ENCODE data around the gene USP34. TPM values are rescaled to one million over a fixed set of nuclear protein-coding genes. Genes with fewer than 3 reads are reported as not detected.

The USP34 gene
- total and polyA plus RNA-seq, 5 donors: 37.3 to 78.0 (median 61.4) TPM

- no peak overlapping the region for H3K4me3 ChIP-seq (ENCODE audit: low read length)
- WGBS: 65% methylated on average over 3 of the region's 3 CpGs
- ATAC-seq (no peak), DNase-seq (no peak)
- H3K4me1 ChIP-seq (ENCODE audit: control insufficient read depth, insufficient read depth, low read length): no peaks in the 10 kb centered on the region
- peaks cover 2% of the 10 kb centered on the region for H3K9me3 ChIP-seq (ENCODE audit: control insufficient read depth, low read length)
- no peak overlapping the region for H3K27ac ChIP-seq (ENCODE audit: low read length)
- H3K27me3 ChIP-seq (ENCODE audit: control insufficient read depth, insufficient read depth): no peaks in the 10 kb centered on the region
- intact Hi-C loops (cut with DNase I): no loop called here
These were observed 120.1 kb downstream of the USP34 start for GRCh38 chr2:61350777-61351176.

DNA sequence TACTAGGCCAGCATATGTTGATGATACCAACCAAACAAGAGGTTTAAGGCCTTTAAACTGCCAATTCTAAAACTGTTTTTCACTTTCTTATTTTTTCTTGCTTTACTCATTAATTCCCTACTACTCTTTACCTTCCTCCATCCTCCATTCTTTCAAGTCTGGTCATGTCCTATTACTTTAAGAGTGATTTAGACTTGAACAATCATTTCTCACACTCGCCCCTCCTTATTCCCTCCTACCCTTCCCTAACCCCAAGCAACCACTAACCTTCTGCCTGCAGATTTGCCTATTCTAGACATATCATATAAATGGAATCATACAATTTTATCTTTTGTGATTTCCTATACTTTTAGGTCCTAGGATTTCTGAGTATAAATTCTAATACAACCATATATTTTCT, 127.7 kb downstream of the USP34 start:
- 100% methylated on average over 1 of the region's 1 CpG for WGBS
- Histone ChIP-seq H3K9me3 (ENCODE audit: control insufficient read depth, low read length) (no peaks in the 10 kb centered on the region), H3K27ac (ENCODE audit: low read length) (no peak overlapping the region), H3K4me3 (ENCODE audit: low read length) (no peak overlapping the region), H3K27me3 (ENCODE audit: control insufficient read depth, insufficient read depth) (no peaks in the 10 kb centered on the region), H3K4me1 (ENCODE audit: control insufficient read depth, insufficient read depth, low read length) (no peaks in the 10 kb centered on the region)
- no peak for ATAC-seq
- DNase-seq: no peak
- intact Hi-C loops (cut with DNase I): no loop called here

GRCh38 chr2:61340242-61340641, 130.6 kb downstream of the USP34 start:
- no peak overlapping the region for H3K4me3 ChIP-seq (ENCODE audit: low read length)
- no peak for DNase-seq
- WGBS: 97% methylated on average over 2 of the region's 2 CpGs
- H3K27me3 ChIP-seq (ENCODE audit: control insufficient read depth, insufficient read depth): no peaks in the 10 kb centered on the region
- no peaks in the 10 kb centered on the region for H3K9me3 ChIP-seq (ENCODE audit: control insufficient read depth, low read length)
- intact Hi-C loops (cut with DNase I): no loop called here
- no peak overlapping the region for H3K27ac ChIP-seq (ENCODE audit: low read length)
- ATAC-seq: no peak
- no peaks in the 10 kb centered on the region for H3K4me1 ChIP-seq (ENCODE audit: control insufficient read depth, insufficient read depth, low read length)

- H3K27ac ChIP-seq (ENCODE audit: low read length): no peak overlapping the region
- intact Hi-C loops (cut with DNase I): no loop called here
- no peaks in the 10 kb centered on the region for H3K27me3 ChIP-seq (ENCODE audit: control insufficient read depth, insufficient read depth)
- H3K9me3 ChIP-seq (ENCODE audit: control insufficient read depth, low read length): no peaks in the 10 kb centered on the region
- H3K4me1 ChIP-seq (ENCODE audit: control insufficient read depth, insufficient read depth, low read length): no peaks in the 10 kb centered on the region
- no peak overlapping the region for H3K4me3 ChIP-seq (ENCODE audit: low read length)
- ATAC-seq (no peak), DNase-seq (no peak)
These were observed 132.4 kb downstream of the USP34 start for GRCh38 chr2:61338447-61338846.

DNA sequence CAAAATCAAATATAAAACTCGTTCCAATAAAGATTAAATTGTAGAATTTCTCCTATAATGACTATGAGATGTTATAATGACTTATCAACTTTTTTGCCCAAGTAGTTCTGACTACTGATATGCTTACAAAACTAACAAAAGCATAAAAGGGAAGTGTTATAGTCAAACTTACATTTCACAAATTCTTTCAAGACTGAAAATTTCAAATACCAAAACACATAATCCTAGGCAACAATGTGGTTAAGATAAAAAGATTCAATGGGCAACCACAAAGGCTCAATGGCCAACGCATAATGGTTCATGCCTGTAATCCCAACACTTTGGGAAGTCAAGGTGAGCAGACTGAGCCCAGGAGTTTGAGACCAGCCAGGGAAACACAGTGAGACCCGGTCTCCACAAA, 135.7 kb downstream of the USP34 start:
- Histone ChIP-seq H3K4me3 (ENCODE audit: low read length) (no peak overlapping the region), H3K27me3 (ENCODE audit: control insufficient read depth, insufficient read depth) (no peaks in the 10 kb centered on the region), H3K27ac (ENCODE audit: low read length) (no peak overlapping the region), H3K4me1 (ENCODE audit: control insufficient read depth, insufficient read depth, low read length) (no peaks in the 10 kb centered on the region), H3K9me3 (ENCODE audit: control insufficient read depth, low read length) (no peaks in the 10 kb centered on the region)
- ATAC-seq: no peak
- 95% methylated on average over 3 of the region's 3 CpGs for WGBS
- no peak for DNase-seq
- intact Hi-C loops (cut with DNase I): no loop called here

- H3K4me1 ChIP-seq (ENCODE audit: control insufficient read depth, insufficient read depth, low read length): no peaks in the 10 kb centered on the region
- ATAC-seq: no peak
- WGBS: 85% methylated on average over 2 of the region's 2 CpGs
- no peaks in the 10 kb centered on the region for H3K27me3 ChIP-seq (ENCODE audit: control insufficient read depth, insufficient read depth)
- intact Hi-C loops (cut with DNase I): no loop called here
- no peak for DNase-seq
- H3K27ac ChIP-seq (ENCODE audit: low read length): no peak overlapping the region
- H3K9me3 ChIP-seq (ENCODE audit: control insufficient read depth, low read length): no peaks in the 10 kb centered on the region
- no peak overlapping the region for H3K4me3 ChIP-seq (ENCODE audit: low read length)
These were observed 136.4 kb downstream of the USP34 start for GRCh38 chr2:61334466-61334865.

GRCh38 chr2:61328707-61329251, 142.1 kb downstream of the USP34 start:
- WGBS: 94% methylated on average over 11 of the region's 11 CpGs
- Histone ChIP-seq H3K4me1 (ENCODE audit: control insufficient read depth, insufficient read depth, low read length) (no peaks in the 10 kb centered on the region), H3K4me3 (ENCODE audit: low read length) (no peak overlapping the region), H3K27me3 (ENCODE audit: control insufficient read depth, insufficient read depth) (no peaks in the 10 kb centered on the region), H3K27ac (ENCODE audit: low read length) (no peak overlapping the region), H3K9me3 (ENCODE audit: control insufficient read depth, low read length) (no peaks in the 10 kb centered on the region)
- ATAC-seq (no peak), DNase-seq (no peak)
- intact Hi-C loops (cut with DNase I): no loop called here

GRCh38 chr2:61327173-61327572, 143.7 kb downstream of the USP34 start:
- 91% methylated on average over 3 of the region's 3 CpGs for WGBS
- DNase-seq (no peak), ATAC-seq (no peak)
- no peak overlapping the region for H3K27ac ChIP-seq (ENCODE audit: low read length)
- intact Hi-C loops (cut with DNase I): no loop called here
- H3K27me3 ChIP-seq (ENCODE audit: control insufficient read depth, insufficient read depth): no peaks in the 10 kb centered on the region
- H3K4me3 ChIP-seq (ENCODE audit: low read length): no peak overlapping the region
- H3K9me3 ChIP-seq (ENCODE audit: control insufficient read depth, low read length): no peaks in the 10 kb centered on the region
- no peaks in the 10 kb centered on the region for H3K4me1 ChIP-seq (ENCODE audit: control insufficient read depth, insufficient read depth, low read length)

DNA sequence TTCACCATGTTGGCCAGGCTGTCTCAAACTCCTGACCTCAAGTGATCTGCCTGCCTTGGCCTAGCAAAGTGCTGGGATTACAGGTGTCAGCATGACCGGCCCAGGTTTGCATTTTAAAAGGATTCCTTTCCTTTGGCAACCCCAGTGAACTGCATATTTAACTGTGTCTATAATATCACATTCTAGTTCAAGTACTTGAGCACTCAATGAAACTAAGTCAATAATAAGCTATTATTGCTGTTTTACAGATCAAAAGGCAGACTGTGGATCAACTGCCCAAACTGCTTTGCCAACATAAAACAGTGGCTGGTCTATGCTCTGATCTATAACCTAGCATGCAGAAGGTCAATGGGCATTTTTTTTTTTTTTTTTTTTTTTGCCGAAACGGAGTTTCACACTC, 144.5 kb downstream of the USP34 start:
- intact Hi-C loops (cut with DNase I): no loop called here
- no peaks in the 10 kb centered on the region for H3K9me3 ChIP-seq (ENCODE audit: control insufficient read depth, low read length)
- H3K27ac ChIP-seq (ENCODE audit: low read length): no peak overlapping the region
- no peak for DNase-seq
- ATAC-seq: no peak
- no peaks in the 10 kb centered on the region for H3K4me1 ChIP-seq (ENCODE audit: control insufficient read depth, insufficient read depth, low read length)
- WGBS: 98% methylated on average over 3 of the region's 3 CpGs
- H3K4me3 ChIP-seq (ENCODE audit: low read length): no peak overlapping the region
- H3K27me3 ChIP-seq (ENCODE audit: control insufficient read depth, insufficient read depth): no peaks in the 10 kb centered on the region

DNA sequence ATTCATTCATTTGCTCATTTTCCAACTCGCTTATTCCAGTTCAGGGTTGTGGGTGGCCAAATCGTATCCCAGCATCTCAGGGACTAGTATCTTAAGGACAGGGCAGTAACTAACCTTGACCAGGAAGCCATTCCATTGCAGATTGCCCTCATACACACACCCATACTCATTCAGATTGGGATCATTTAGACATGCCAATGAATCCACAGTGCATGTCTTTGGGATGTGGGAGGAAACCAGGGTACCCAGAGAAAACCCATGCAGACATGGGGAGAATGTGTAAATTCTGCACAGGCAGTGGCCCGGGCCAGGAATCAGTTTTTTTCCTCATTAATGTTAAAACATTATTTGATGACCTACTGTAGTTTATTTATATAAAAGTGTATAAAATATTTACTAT, 150.7 kb downstream of the USP34 start:
- intact Hi-C loops (cut with DNase I): no loop called here
- ATAC-seq: no peak
- 98% methylated on average over 3 of the region's 3 CpGs for WGBS

GRCh38 chr2:61318553-61318952, 152.3 kb downstream of the USP34 start:
- ATAC-seq (no peak), DNase-seq (no peak)
- Histone ChIP-seq H3K9me3 (ENCODE audit: control insufficient read depth, low read length) (no peaks in the 10 kb centered on the region), H3K4me1 (ENCODE audit: control insufficient read depth, insufficient read depth, low read length) (no peaks in the 10 kb centered on the region), H3K27me3 (ENCODE audit: control insufficient read depth, insufficient read depth) (no peaks in the 10 kb centered on the region), H3K27ac (ENCODE audit: low read length) (no peak overlapping the region), H3K4me3 (ENCODE audit: low read length) (no peak overlapping the region)
- intact Hi-C loops (cut with DNase I): no loop called here
- WGBS: 98% methylated on average over 1 of the region's 1 CpG

More for the DNA sequence above, 150.7 kb downstream of the USP34 start:
- no peaks in the 10 kb centered on the region for H3K27me3 ChIP-seq (ENCODE audit: control insufficient read depth, insufficient read depth)
- H3K9me3 ChIP-seq (ENCODE audit: control insufficient read depth, low read length): no peaks in the 10 kb centered on the region
- no peaks in the 10 kb centered on the region for H3K4me1 ChIP-seq (ENCODE audit: control insufficient read depth, insufficient read depth, low read length)
- DNase-seq: no peak
- no peak overlapping the region for H3K4me3 ChIP-seq (ENCODE audit: low read length)
- no peak overlapping the region for H3K27ac ChIP-seq (ENCODE audit: low read length)

DNA sequence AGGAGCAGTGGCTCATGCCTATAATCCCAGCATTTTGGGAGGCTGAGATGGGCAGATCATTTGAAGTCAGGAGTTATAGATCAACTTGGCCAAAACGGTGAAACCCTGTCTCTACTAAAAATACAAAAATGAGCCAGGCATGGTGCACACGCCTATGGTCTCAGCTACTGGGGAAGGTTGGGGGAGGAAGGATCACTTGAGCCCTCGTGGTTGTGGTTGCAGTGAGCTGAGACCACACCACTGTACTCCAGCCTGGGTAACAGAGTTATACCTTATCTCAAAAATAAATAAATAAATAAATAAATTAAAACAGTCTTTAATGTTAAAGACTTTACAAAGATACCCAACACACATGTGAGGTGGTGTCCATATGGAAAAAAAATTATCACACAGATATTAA, 174.9 kb downstream of the USP34 start:
- no peak for ATAC-seq
- WGBS: 80% methylated on average over 3 of the region's 3 CpGs
- intact Hi-C loops (cut with DNase I): no loop called here
- Histone ChIP-seq H3K27ac (ENCODE audit: low read length) (no peak overlapping the region), H3K4me3 (ENCODE audit: low read length) (no peak overlapping the region), H3K9me3 (ENCODE audit: control insufficient read depth, low read length) (no peaks in the 10 kb centered on the region), H3K4me1 (ENCODE audit: control insufficient read depth, insufficient read depth, low read length) (no peaks in the 10 kb centered on the region), H3K27me3 (ENCODE audit: control insufficient read depth, insufficient read depth) (no peaks in the 10 kb centered on the region)
- DNase-seq: no peak
